ENCODE results near the gene SORBS1. TPM values are rescaled to one million over a fixed set of nuclear protein-coding genes. Genes with fewer than 3 reads are reported as not detected.

The SORBS1 gene
- total and polyA plus RNA-seq, 2 of the 13 experiments (the other 11 are each of a cell fraction or from before 2014, with no cell fraction given), result 16.8 to 39.8 TPM

DNA sequence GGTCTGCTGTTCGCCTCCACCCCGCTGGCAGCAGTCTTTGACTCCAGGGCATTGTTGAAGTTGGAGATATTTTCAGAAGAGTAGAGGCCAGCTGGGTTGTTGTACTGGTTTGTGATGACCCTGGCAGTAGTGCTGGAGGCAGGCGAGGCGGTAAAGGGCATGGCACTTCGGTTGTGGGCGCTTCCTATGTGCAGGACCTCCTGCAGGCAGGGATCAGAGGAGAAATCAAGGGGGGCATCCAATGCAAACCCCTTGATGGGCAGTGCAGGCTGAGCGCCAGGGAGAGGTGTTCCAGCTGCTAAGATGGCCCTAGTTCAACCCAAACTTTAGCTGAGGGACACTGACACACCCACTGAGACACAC, 297.3 kb downstream of the SORBS1 start:
- no peak for FAIRE-seq
- no TSS peak for BruUV-seq (replicated peaks)
- Histone ChIP-seq H3K9ac (ENCODE audit: insufficient read depth, low read depth, low read length) (peak overlapping the region; percentile 25; the same call in 1 of the 2 replicates), H3K27me3 (ENCODE audit: control insufficient read depth in 1 of 2, insufficient read depth in 2 of 2, low read length in 2 of 2) (no peaks in the 10 kb centered on the region), H3K4me1 (ENCODE audit: insufficient read depth, low read length) (peaks cover 65% of the 10 kb centered on the region), H3K4me2 (ENCODE audit: low read depth, low read length) (no peak overlapping the region; the same call in 1 of the 2 replicates), H2AFZ (ENCODE audit: low read length) (no peak overlapping the region), H4K20me1 (ENCODE audit: insufficient read depth, low read length) (no peaks in the 10 kb centered on the region; the same call in 1 of the 2 replicates), H3K9me3 (ENCODE audit: low read length) (no peaks in the 10 kb centered on the region), H3K79me2 (ENCODE audit: insufficient read depth, low read length) (no peaks in the 10 kb centered on the region), H3K4me3 (replicated peaks in 1 of 3; ENCODE audit: insufficient read depth in 1 of 3, low read depth in 2 of 3, low read length in 3 of 3) (no peak overlapping the region), H3K27ac (ENCODE audit: extremely low read length, insufficient read depth, low read length) (peak overlapping the region; percentile 39), H3K36me3 (replicated peaks in 1 of 2; ENCODE audit: control insufficient read depth in 1 of 2, insufficient read depth in 2 of 2, low read length in 2 of 2) (peaks cover 30 to 74% of the 10 kb centered on the region in 2 experiments)
- ChIA-PET POLR2A (interaction anchor here (1.2 kb wide), 1 partner anchor 83 kb away, joined by 4 read pairs; no protein-coding TSS in a partner anchor), CTCF (ENCODE audit: low intra/inter-chr PET ratio, low total read pairs) (no interaction called here)
- WGBS (ENCODE audit: low lambda C conversion rate), result 100% methylated on average over 6 of the region's 7 CpGs
- in situ Hi-C loops (cut with HindIII; ENCODE audit: extremely low pct_ligation_motif_present, low pct_unique_long_range_greater_than_20kb) (loop anchor here (5.0 kb wide), 1 partner anchor 98 kb away; no protein-coding TSS in a partner anchor), intact Hi-C loops (cut with micrococcal nuclease; ENCODE audit: unreplicated experiment) (loop anchor here (1.0 to 5.0 kb wide), 2 partner anchors 9 to 83 kb away; no protein-coding TSS in a partner anchor)
- DNase-seq (ENCODE audit: low spot score), result no peak
- no peak; the same call in 2 of the 3 replicates for ATAC-seq
- TF ChIP-seq ZNF687 (CRISPR knock-in tag; IDR thresholded peaks at IDR 0.05), result peak; percentile 24; the same call in 1 of the 2 replicates
- TF ChIP-seq ISL2 (CRISPR knock-in tag; IDR thresholded peaks at IDR 0.05), result no peak
- no peak for TF ChIP-seq U2AF1 (optimal IDR thresholded peaks at IDR 0.05; ENCODE audit: low read depth, low read length)
- TF ChIP-seq ZBTB38 (CRISPR knock-in tag; IDR thresholded peaks at IDR 0.05), result peak; percentile 54; the same call in 1 of the 2 replicates
- no peak for TF ChIP-seq PAX8 (CRISPR knock-in tag; IDR thresholded peaks at IDR 0.05; ENCODE audit: borderline replicate concordance)
- no peak for TF ChIP-seq PBX3 (CRISPR knock-in tag; IDR thresholded peaks at IDR 0.05; ENCODE audit: borderline replicate concordance)
